Ovary (tissue), 9 donors: ENCODE results near the gene CADPS2. TPM values are rescaled to one million over a fixed set of nuclear protein-coding genes. Genes with fewer than 3 reads are reported as not detected.

Source experiments
- DNase-seq, 5 donors: peaks; one replicate each; pipeline ENCODE4 v3.0.0-alpha.2; 2019 to 2020
- H3K27ac ChIP-seq, 2 donors: fragments of 200-600 bp; one replicate each; pipeline versions ENCODE4 v1.5.1 to v1.8.0; 2019 to 2022
- H3K27me3 ChIP-seq: fragments of 200-600 bp; one replicate; pipeline ENCODE4 v1.8.0; 2022
- H3K36me3 ChIP-seq: fragments of 200-600 bp; sonication (generic); one replicate; pipeline ENCODE4 v1.5.1; 2019
- H3K4me1 ChIP-seq: one replicate; pipeline ENCODE4 v1.8.1; 2013; ENCODE audit warnings: mild to moderate bottlenecking, moderate library complexity; ENCODE audit not compliant: insufficient read depth
- H3K4me3 ChIP-seq: fragments of 200-600 bp; sonication (generic); one replicate; pipeline ENCODE4 v1.5.1; 2017
- H3K9me3 ChIP-seq, 2 donors: fragments of 200-600 bp in 1 of 2; sonication (generic) in 1 of 2; one replicate each; pipeline versions ENCODE4 v1.5.1 to v1.8.1; 2013 to 2019; ENCODE audit warnings: mild to moderate bottlenecking in 1 of 2, moderate library complexity in 1 of 2
- CTCF ChIP-seq, 3 donors: fragments of 450-650 bp in 2 of 3; fragments of 200-600 bp in 1 of 3; IDR thresholded peaks; one replicate each; pipeline versions ENCODE4 v1.5.1 to v1.8.0; 2016 to 2022; ENCODE audit warnings: antibody characterized with exemption in 3 of 3, mild to moderate bottlenecking in 1 of 3
- EP300 ChIP-seq: sonication (generic); formaldehyde crosslinking; IDR thresholded peaks from one replicate; pipeline ENCODE4 v1.6.1; 2017; ENCODE audit warnings: antibody characterized with exemption
- POLR2A ChIP-seq: fragments of 450-650 bp; IDR thresholded peaks from one replicate; pipeline ENCODE4 v1.6.1; 2017; ENCODE audit warnings: antibody characterized with exemption, mild to moderate bottlenecking, moderate library complexity
- WGBS, 3 donors: extraction: QIAGEN DNeasy Blood & Tissue Kit in 1 of 3; methylation state at CpG; one replicate each; pipeline versions ENCODE4 v1.1.5 to v1.1.7; 2013 to 2017; 5-methylcytosine and 5-hydroxymethylcytosine counted together
- intact Hi-C, 4 donors: fragments of 100-400 bp; cut with DNase I; formaldehyde crosslinking; loops; one replicate each; pipeline versions ENCODE4 v1.11.0 to v1.15.1; 2022 to 2023
- polyA plus RNA-seq, 2 donors: library from polyadenylated mRNA; stranded (reverse); fragments of 200-250 nt in 1 of 2; fragments of 350-450 nt in 1 of 2; fragmentation: Illumina TruSeq in 1 of 2; extraction: RNeasy Lipid Tissue Mini Kit (QIAGEN cat#74804) in 1 of 2; gene quantifications; one replicate each; pipeline ENCODE4 v1.2.3, GENCODE V29; 2013 to 2014
- total RNA-seq, 7 donors: library from RNA; depleted of rRNA in 2 of 7; stranded (reverse); fragments of >200 nt in 2 of 7; fragmentation: NEBNext Ultra II Directional in 3 of 7; extraction: Animal tissue kit (Norgen Biotek cat#: 25700) in 3 of 7; gene quantifications; one replicate each; pipeline versions ENCODE4 v1.1.0 to v1.2.4, GENCODE V29; 2016 to 2023
- donor health status: DM: no; HTN: no; CAD: no; lungs with moderate emphysema.
- donor health status: DM: no; HTN: no; CAD: no.
- donor health status: Bipolar disorder and iron deficiency.
- donor health status: DM: yes; HTN: yes; CAD: no.
- donor health status: DM: no; HTN: no; CAD: no.
- donor health status: DM: yes; HTN: yes; CAD: no.

The CADPS2 gene
- total and polyA plus RNA-seq, 9 donors: 10.1 to 26.7 (median 16.6) TPM

GRCh38 chr7:122833888-122834570 lies 52.2 kb downstream of the CADPS2 start:
- intact Hi-C loops: no loop called here
- Histone ChIP-seq H3K9me3 (no peaks in the 10 kb centered on the region), H3K36me3 (no peaks in the 10 kb centered on the region), H3K27ac (no peak overlapping the region), H3K4me3 (no peak overlapping the region), H3K4me1 (no peaks in the 10 kb centered on the region), H3K27me3 (no peaks in the 10 kb centered on the region)
- no peak for DNase-seq
- WGBS, 3 donors: 93 to 98% (median 96%) methylated on average over 10 of the region's 10 CpGs
- TF ChIP-seq POLR2A (no peak), CTCF (IDR thresholded peaks at IDR 0.05) (no peak)

GRCh38 chr7:122831436-122831835 lies 54.8 kb downstream of the CADPS2 start:
- H3K27me3 ChIP-seq: no peaks in the 10 kb centered on the region
- intact Hi-C loops: no loop called here
- no peaks in the 10 kb centered on the region for H3K36me3 ChIP-seq
- no peaks in the 10 kb centered on the region for H3K9me3 ChIP-seq
- DNase-seq: no peak
- no peak overlapping the region for H3K4me3 ChIP-seq
- 46 to 69% (median 57%) methylated on average over 1 of the region's 1 CpG for WGBS, 3 donors
- H3K4me1 ChIP-seq: no peaks in the 10 kb centered on the region
- H3K27ac ChIP-seq: no peak overlapping the region
- TF ChIP-seq EP300: no peak
- TF ChIP-seq CTCF (IDR thresholded peaks at IDR 0.05): no peak
- TF ChIP-seq POLR2A: no peak

- WGBS, 3 donors: 8 to 14% (median 14%) methylated on average over 2 of the region's 2 CpGs
- Histone ChIP-seq H3K9me3 (no peaks in the 10 kb centered on the region), H3K36me3 (no peaks in the 10 kb centered on the region), H3K27me3 (no peaks in the 10 kb centered on the region), H3K4me1 (no peaks in the 10 kb centered on the region), H3K4me3 (no peak overlapping the region), H3K27ac (no peak overlapping the region)
- intact Hi-C loops: no loop called here
- DNase-seq: no peak
- TF ChIP-seq CTCF (IDR thresholded peaks at IDR 0.05) (no peak), POLR2A (no peak), EP300 (no peak)
These were observed 56.3 kb downstream of the CADPS2 start for GRCh38 chr7:122829962-122830361.

GRCh38 chr7:122827763-122828162 lies 58.5 kb downstream of the CADPS2 start:
- no peak overlapping the region for H3K4me3 ChIP-seq
- H3K27me3 ChIP-seq: no peaks in the 10 kb centered on the region
- DNase-seq: no peak
- intact Hi-C loops: no loop called here
- no peak overlapping the region for H3K27ac ChIP-seq
- no peaks in the 10 kb centered on the region for H3K4me1 ChIP-seq
- no peaks in the 10 kb centered on the region for H3K9me3 ChIP-seq
- H3K36me3 ChIP-seq: no peaks in the 10 kb centered on the region
- TF ChIP-seq EP300: no peak
- no peak for TF ChIP-seq POLR2A
- no peak for TF ChIP-seq CTCF (IDR thresholded peaks at IDR 0.05)
